ENCODE measurements around the gene DRG1. TPM values are rescaled to one million over a fixed set of nuclear protein-coding genes. Genes with fewer than 3 reads are reported as not detected.

The DRG1 gene
- total and polyA plus RNA-seq, 2 of the 4 experiments (the other 2 are of a cell fraction) = 54.8 to 141 TPM

GRCh38 chr22:31445642-31446041, 46.2 kb downstream of the DRG1 start:
- no CpG with 5 or more reads among the region's 3 CpGs for WGBS, 2 experiments (ENCODE audit: extremely low coverage in 2 of 2, insufficient read length in 1 of 2)
- no peak overlapping the region for H4K5ac ChIP-seq (ENCODE audit: low read depth, low read length)
- no peak overlapping the region for H2BK15ac ChIP-seq (ENCODE audit: low read depth, low read length)
- H3K79me1 ChIP-seq (ENCODE audit: low read depth in 1 of 2, low read length in 2 of 2) = peaks cover 18 to 19% of the 10 kb centered on the region in 2 experiments
- H3K27ac ChIP-seq (ENCODE audit: insufficient read depth, low read length) = no peak overlapping the region
- in situ Hi-C loops (cut with MboI; ENCODE audit: low sequenced_read_pairs) = no loop called here
- no peak overlapping the region for H3K56ac ChIP-seq (ENCODE audit: extremely low read depth, insufficient read depth, low read length)
- no peak overlapping the region for H3K4ac ChIP-seq (ENCODE audit: low read depth, low read length)
- H2BK20ac ChIP-seq (ENCODE audit: low read depth, low read length) = no peak overlapping the region
- no peak overlapping the region for H4K8ac ChIP-seq (ENCODE audit: low read depth in 2 of 2, low read length in 2 of 2)
- no peak overlapping the region for H2BK5ac ChIP-seq (ENCODE audit: low read depth, low read length, poor library complexity, severe bottlenecking)
- H3K9me1 ChIP-seq (ENCODE audit: insufficient read depth, low read length) = no peaks in the 10 kb centered on the region
- TF ChIP-seq USF2 (IDR thresholded peaks at IDR 0.05; ENCODE audit: low read depth, low read length) = no peak
- TF ChIP-seq BHLHE40 (IDR thresholded peaks at IDR 0.05; ENCODE audit: low read depth, low read length) = no peak
- TF ChIP-seq RFX5 (IDR thresholded peaks at IDR 0.05; ENCODE audit: low read depth, low read length) = no peak
- no peak for TF ChIP-seq FOS (IDR thresholded peaks at IDR 0.05; ENCODE audit: low read depth, low read length)
- no peak for TF ChIP-seq CHD1 (IDR thresholded peaks at IDR 0.05; ENCODE audit: low read depth, low read length)
- no peak for TF ChIP-seq SMC3 (IDR thresholded peaks at IDR 0.05; ENCODE audit: low read depth, low read length)
- no peak for TF ChIP-seq MXI1 (IDR thresholded peaks at IDR 0.05; ENCODE audit: borderline replicate concordance, low read depth, low read length)
- TF ChIP-seq RAD21 (IDR thresholded peaks at IDR 0.05; ENCODE audit: low read length) = no peak
- no peak for TF ChIP-seq MAFK (IDR thresholded peaks at IDR 0.05; ENCODE audit: low read depth, low read length)
- TF ChIP-seq CEBPB (IDR thresholded peaks at IDR 0.05; ENCODE audit: low read depth, low read length) = no peak
- dilution Hi-C loops (cut with HindIII; ENCODE audit: low sequenced_read_pairs, unreplicated experiment) = no loop called here
- BruUV-seq (replicated peaks) = no TSS peak
- no peak overlapping the region for H3K9ac ChIP-seq (ENCODE audit: low read depth, low read length)
- H2AK9ac ChIP-seq (replicated peaks; ENCODE audit: low read depth, low read length, poor library complexity) = no peak overlapping the region
- H3K4me2 ChIP-seq (ENCODE audit: low read depth, low read length) = no peak overlapping the region
- H3K9me3 ChIP-seq (ENCODE audit: control insufficient read depth, insufficient read depth, low read length) = no peaks in the 10 kb centered on the region
- POLR2A ChIA-PET (ENCODE audit: unreplicated experiment) = no interaction called here
- no peak overlapping the region for H3K18ac ChIP-seq (ENCODE audit: low read depth, low read length)
- H3K14ac ChIP-seq (replicated peaks; ENCODE audit: low read depth, low read length) = no peak overlapping the region
- H3K23ac ChIP-seq (ENCODE audit: low read depth, low read length) = no peak overlapping the region
- intact Hi-C loops (cut with micrococcal nuclease) = no loop called here
- no peaks in the 10 kb centered on the region for H4K20me1 ChIP-seq (ENCODE audit: insufficient read depth, low read length)
- no peak for DNase-seq
- no peak overlapping the region for H4K91ac ChIP-seq (ENCODE audit: insufficient read depth, low read depth, low read length)
- CTCF ChIA-PET = no interaction called here
- no peak overlapping the region for H2BK120ac ChIP-seq (ENCODE audit: low read depth, low read length)
- H2AFZ ChIP-seq (replicated peaks; ENCODE audit: low read length, poor library complexity) = no peak overlapping the region
- ATAC-seq (ENCODE audit: low read depth) = no peak
- no peaks in the 10 kb centered on the region for H3K27me3 ChIP-seq (ENCODE audit: control insufficient read depth, insufficient read depth, low read length)
- H2AK5ac ChIP-seq (ENCODE audit: low read depth, low read length) = no peak overlapping the region
- no peak overlapping the region for H3K4me3 ChIP-seq (ENCODE audit: insufficient read depth, low read depth, low read length)
- no peaks in the 10 kb centered on the region for H3K4me1 ChIP-seq (ENCODE audit: control insufficient read depth, insufficient read depth, low read length)
- H3K36me3 ChIP-seq (ENCODE audit: control insufficient read depth, insufficient read depth, low read length) = peaks cover 47% of the 10 kb centered on the region
